ENCODE data around the gene TBC1D2.

Gene TBC1D2

GRCh38 chr9:98211260-98211659 is 44.2 kb downstream of the TBC1D2 start:
- Histone ChIP-seq H4K8ac (ENCODE audit: low read depth, low read length) (no peak overlapping the region), H3K9ac (ENCODE audit: low read length) (no peak overlapping the region), H3K4me3 (ENCODE audit: low read length) (no peak overlapping the region), H3K79me1 (ENCODE audit: low read length) (no peaks in the 10 kb centered on the region), H3K27me3 (ENCODE audit: insufficient read depth, low read length, poor library complexity) (no peaks in the 10 kb centered on the region), H2AK5ac (ENCODE audit: low read length) (no peak overlapping the region), H2BK5ac (ENCODE audit: low read length) (no peak overlapping the region), H3K4me2 (ENCODE audit: low read length) (no peak overlapping the region), H3K4me1 (ENCODE audit: control insufficient read depth, low read depth, low read length) (no peaks in the 10 kb centered on the region), H3K36me3 (ENCODE audit: control insufficient read depth, insufficient read depth, low read length) (peaks cover 11% of the 10 kb centered on the region), H3K79me2 (ENCODE audit: control insufficient read depth, insufficient read depth, low read length) (no peaks in the 10 kb centered on the region), H2BK15ac (replicated peaks; ENCODE audit: low read depth) (no peak overlapping the region), H3K18ac (ENCODE audit: low read length) (no peak overlapping the region), H3K27ac (ENCODE audit: low read depth, low read length) (no peak overlapping the region), H3K4ac (ENCODE audit: low read depth, low read length) (no peak overlapping the region), H2BK120ac (ENCODE audit: low read depth, low read length) (no peak overlapping the region), H3K23ac (ENCODE audit: low read length) (no peak overlapping the region), H4K5ac (ENCODE audit: low read length) (no peak overlapping the region), H3K56ac (ENCODE audit: low read length) (no peak overlapping the region)
- no CpG with 5 or more reads among the region's 3 CpGs for WGBS (ENCODE audit: extremely low coverage, insufficient coverage, low lambda C conversion rate)
- DNase-seq: no peak

- peaks cover 11% of the 10 kb centered on the region for H3K36me3 ChIP-seq (ENCODE audit: control insufficient read depth, insufficient read depth, low read length)
- no peak overlapping the region for H4K5ac ChIP-seq (ENCODE audit: low read length)
- WGBS (ENCODE audit: extremely low coverage, insufficient coverage, low lambda C conversion rate): no CpG with 5 or more reads among the region's 9 CpGs
- no peak overlapping the region for H3K27ac ChIP-seq (ENCODE audit: low read depth, low read length)
- no peak overlapping the region for H3K18ac ChIP-seq (ENCODE audit: low read length)
- H3K4me2 ChIP-seq (ENCODE audit: low read length): no peak overlapping the region
- no peaks in the 10 kb centered on the region for H3K4me1 ChIP-seq (ENCODE audit: control insufficient read depth, low read depth, low read length)
- no peak overlapping the region for H2AK5ac ChIP-seq (ENCODE audit: low read length)
- no peak overlapping the region for H3K56ac ChIP-seq (ENCODE audit: low read length)
- no peak overlapping the region for H4K8ac ChIP-seq (ENCODE audit: low read depth, low read length)
- no peak overlapping the region for H2BK5ac ChIP-seq (ENCODE audit: low read length)
- no peak overlapping the region for H2BK15ac ChIP-seq (replicated peaks; ENCODE audit: low read depth)
- H2BK120ac ChIP-seq (ENCODE audit: low read depth, low read length): no peak overlapping the region
- H3K4me3 ChIP-seq (ENCODE audit: low read length): no peak overlapping the region
- no peak for DNase-seq
- H3K79me2 ChIP-seq (ENCODE audit: control insufficient read depth, insufficient read depth, low read length): no peaks in the 10 kb centered on the region
- no peak overlapping the region for H3K4ac ChIP-seq (ENCODE audit: low read depth, low read length)
- no peak overlapping the region for H3K23ac ChIP-seq (ENCODE audit: low read length)
- H3K79me1 ChIP-seq (ENCODE audit: low read length): no peaks in the 10 kb centered on the region
- H3K9ac ChIP-seq (ENCODE audit: low read length): no peak overlapping the region
- H3K27me3 ChIP-seq (ENCODE audit: insufficient read depth, low read length, poor library complexity): no peaks in the 10 kb centered on the region
Measured at GRCh38 chr9:98210435-98210834, 45.0 kb downstream of the TBC1D2 start.

DNA sequence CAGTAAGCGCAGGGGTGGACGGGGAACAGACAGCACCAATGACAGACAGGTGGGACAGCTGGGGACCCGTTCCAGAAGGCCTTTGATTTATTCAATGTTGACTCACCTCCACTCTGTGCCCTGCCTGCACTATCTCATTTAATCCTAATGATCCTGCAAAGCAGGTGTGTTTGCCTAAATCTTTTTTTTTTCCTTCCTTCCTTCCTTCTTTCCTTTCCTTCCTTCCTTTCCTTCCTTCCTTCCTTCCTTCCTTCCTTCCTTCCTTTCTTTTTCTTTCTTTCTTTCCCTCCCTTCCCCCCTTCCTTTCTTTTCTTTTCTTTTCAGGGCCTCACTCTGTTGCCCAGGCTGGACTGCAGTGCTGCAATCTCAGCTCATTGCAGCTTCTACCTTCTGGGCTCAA is 45.9 kb downstream of the TBC1D2 start:
- Histone ChIP-seq H3K27ac (ENCODE audit: low read depth, low read length) (no peak overlapping the region), H3K4me3 (ENCODE audit: low read length) (no peak overlapping the region), H3K36me3 (ENCODE audit: control insufficient read depth, insufficient read depth, low read length) (peaks cover 11% of the 10 kb centered on the region), H2BK120ac (ENCODE audit: low read depth, low read length) (no peak overlapping the region), H4K5ac (ENCODE audit: low read length) (no peak overlapping the region), H4K8ac (ENCODE audit: low read depth, low read length) (no peak overlapping the region), H3K18ac (ENCODE audit: low read length) (no peak overlapping the region), H3K27me3 (ENCODE audit: insufficient read depth, low read length, poor library complexity) (no peaks in the 10 kb centered on the region), H2BK5ac (ENCODE audit: low read length) (no peak overlapping the region), H3K56ac (ENCODE audit: low read length) (no peak overlapping the region), H3K4me1 (ENCODE audit: control insufficient read depth, low read depth, low read length) (no peaks in the 10 kb centered on the region), H2AK5ac (ENCODE audit: low read length) (no peak overlapping the region), H3K9ac (ENCODE audit: low read length) (no peak overlapping the region), H3K79me2 (ENCODE audit: control insufficient read depth, insufficient read depth, low read length) (no peaks in the 10 kb centered on the region), H3K4ac (ENCODE audit: low read depth, low read length) (no peak overlapping the region), H3K4me2 (ENCODE audit: low read length) (no peak overlapping the region), H2BK15ac (replicated peaks; ENCODE audit: low read depth) (no peak overlapping the region), H3K79me1 (ENCODE audit: low read length) (no peaks in the 10 kb centered on the region), H3K23ac (ENCODE audit: low read length) (no peak overlapping the region)
- no peak for DNase-seq
- no CpG with 5 or more reads among the region's 3 CpGs for WGBS (ENCODE audit: extremely low coverage, insufficient coverage, low lambda C conversion rate)

DNA sequence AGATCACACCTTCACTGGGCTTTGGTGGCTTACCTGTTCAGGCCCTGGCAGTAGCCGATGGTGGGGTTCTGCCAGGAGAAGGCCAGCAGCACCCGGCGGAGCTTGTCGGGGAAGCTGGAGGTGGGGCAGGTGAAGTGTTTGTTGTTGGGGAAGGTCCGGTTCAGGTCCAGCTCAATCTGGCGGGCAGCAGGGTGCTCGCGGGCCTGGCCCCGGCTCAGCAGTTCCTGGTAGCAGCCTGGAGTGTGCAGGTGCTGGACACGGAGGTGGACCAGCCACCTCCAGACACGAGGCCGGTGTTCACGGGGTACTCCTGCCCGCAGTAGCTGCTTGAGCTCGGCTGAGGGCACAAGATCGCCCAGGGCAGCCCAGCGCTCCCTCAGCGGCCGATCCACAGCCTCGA is 46.8 kb downstream of the TBC1D2 start:
- Histone ChIP-seq H3K27me3 (ENCODE audit: insufficient read depth, low read length, poor library complexity) (no peaks in the 10 kb centered on the region), H2BK15ac (replicated peaks; ENCODE audit: low read depth) (no peak overlapping the region), H3K23ac (ENCODE audit: low read length) (no peak overlapping the region), H3K56ac (ENCODE audit: low read length) (no peak overlapping the region), H3K18ac (ENCODE audit: low read length) (no peak overlapping the region), H3K36me3 (ENCODE audit: control insufficient read depth, insufficient read depth, low read length) (peaks cover 8% of the 10 kb centered on the region), H3K9ac (ENCODE audit: low read length) (no peak overlapping the region), H2BK5ac (ENCODE audit: low read length) (no peak overlapping the region), H2AK5ac (ENCODE audit: low read length) (no peak overlapping the region), H4K5ac (ENCODE audit: low read length) (no peak overlapping the region), H3K79me2 (ENCODE audit: control insufficient read depth, insufficient read depth, low read length) (no peaks in the 10 kb centered on the region), H3K4me3 (ENCODE audit: low read length) (no peak overlapping the region), H3K4ac (ENCODE audit: low read depth, low read length) (no peak overlapping the region), H2BK120ac (ENCODE audit: low read depth, low read length) (no peak overlapping the region), H3K27ac (ENCODE audit: low read depth, low read length) (no peak overlapping the region), H4K8ac (ENCODE audit: low read depth, low read length) (no peak overlapping the region), H3K4me1 (ENCODE audit: control insufficient read depth, low read depth, low read length) (no peaks in the 10 kb centered on the region), H3K4me2 (ENCODE audit: low read length) (no peak overlapping the region), H3K79me1 (ENCODE audit: low read length) (no peaks in the 10 kb centered on the region)
- WGBS (ENCODE audit: extremely low coverage, insufficient coverage, low lambda C conversion rate): no CpG with 5 or more reads among the region's 20 CpGs
- no peak for DNase-seq

- no peak overlapping the region for H4K5ac ChIP-seq (ENCODE audit: low read length)
- H3K4ac ChIP-seq (ENCODE audit: low read depth, low read length): no peak overlapping the region
- no peak overlapping the region for H2BK5ac ChIP-seq (ENCODE audit: low read length)
- H3K9ac ChIP-seq (ENCODE audit: low read length): no peak overlapping the region
- no peak overlapping the region for H3K27ac ChIP-seq (ENCODE audit: low read depth, low read length)
- no peak overlapping the region for H3K4me3 ChIP-seq (ENCODE audit: low read length)
- no peak overlapping the region for H3K4me2 ChIP-seq (ENCODE audit: low read length)
- no peak overlapping the region for H2AK5ac ChIP-seq (ENCODE audit: low read length)
- H3K56ac ChIP-seq (ENCODE audit: low read length): no peak overlapping the region
- DNase-seq: peak; percentile 16
- H3K4me1 ChIP-seq (ENCODE audit: control insufficient read depth, low read depth, low read length): no peaks in the 10 kb centered on the region
- H3K79me2 ChIP-seq (ENCODE audit: control insufficient read depth, insufficient read depth, low read length): no peaks in the 10 kb centered on the region
- no CpG with 5 or more reads among the region's 4 CpGs for WGBS (ENCODE audit: extremely low coverage, insufficient coverage, low lambda C conversion rate)
- no peaks in the 10 kb centered on the region for H3K27me3 ChIP-seq (ENCODE audit: insufficient read depth, low read length, poor library complexity)
- H3K36me3 ChIP-seq (ENCODE audit: control insufficient read depth, insufficient read depth, low read length): peaks cover 7% of the 10 kb centered on the region
- H2BK120ac ChIP-seq (ENCODE audit: low read depth, low read length): no peak overlapping the region
- H3K79me1 ChIP-seq (ENCODE audit: low read length): no peaks in the 10 kb centered on the region
- H3K18ac ChIP-seq (ENCODE audit: low read length): no peak overlapping the region
- H3K23ac ChIP-seq (ENCODE audit: low read length): no peak overlapping the region
- no peak overlapping the region for H2BK15ac ChIP-seq (replicated peaks; ENCODE audit: low read depth)
- no peak overlapping the region for H4K8ac ChIP-seq (ENCODE audit: low read depth, low read length)
Measured at GRCh38 chr9:98207606-98208005, 47.8 kb downstream of the TBC1D2 start.

DNA sequence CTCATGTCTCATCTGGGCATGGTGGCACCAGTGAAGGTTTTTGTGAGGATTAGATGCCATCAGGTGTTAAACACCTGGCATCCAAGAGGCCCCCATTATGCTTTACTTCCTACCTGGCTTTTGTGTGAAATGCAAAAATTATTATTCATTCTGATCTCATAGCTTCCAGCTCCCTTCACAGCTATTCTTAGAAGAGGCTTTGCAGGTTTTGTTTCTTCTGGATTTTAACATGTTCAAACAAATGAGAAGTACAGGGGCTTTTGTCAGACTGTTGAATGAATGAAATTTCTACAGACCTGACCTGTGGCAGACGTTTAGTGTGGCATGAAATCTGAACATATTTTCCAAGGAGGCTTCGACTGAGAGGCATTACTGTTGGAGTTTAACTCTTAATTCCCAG is 48.7 kb downstream of the TBC1D2 start:
- H2BK120ac ChIP-seq (ENCODE audit: low read depth, low read length): no peak overlapping the region
- no peaks in the 10 kb centered on the region for H3K27me3 ChIP-seq (ENCODE audit: insufficient read depth, low read length, poor library complexity)
- no peak overlapping the region for H4K8ac ChIP-seq (ENCODE audit: low read depth, low read length)
- no peak overlapping the region for H3K56ac ChIP-seq (ENCODE audit: low read length)
- no peak overlapping the region for H3K4ac ChIP-seq (ENCODE audit: low read depth, low read length)
- H2AK5ac ChIP-seq (ENCODE audit: low read length): no peak overlapping the region
- H3K23ac ChIP-seq (ENCODE audit: low read length): no peak overlapping the region
- no peak overlapping the region for H3K27ac ChIP-seq (ENCODE audit: low read depth, low read length)
- H2BK15ac ChIP-seq (replicated peaks; ENCODE audit: low read depth): no peak overlapping the region
- no peak overlapping the region for H3K4me3 ChIP-seq (ENCODE audit: low read length)
- H3K18ac ChIP-seq (ENCODE audit: low read length): no peak overlapping the region
- no peaks in the 10 kb centered on the region for H3K79me1 ChIP-seq (ENCODE audit: low read length)
- no peak overlapping the region for H3K9ac ChIP-seq (ENCODE audit: low read length)
- no peak overlapping the region for H3K4me2 ChIP-seq (ENCODE audit: low read length)
- no peak overlapping the region for H4K5ac ChIP-seq (ENCODE audit: low read length)
- H3K79me2 ChIP-seq (ENCODE audit: control insufficient read depth, insufficient read depth, low read length): no peaks in the 10 kb centered on the region
- no CpG with 5 or more reads among the region's 2 CpGs for WGBS (ENCODE audit: extremely low coverage, insufficient coverage, low lambda C conversion rate)
- H2BK5ac ChIP-seq (ENCODE audit: low read length): no peak overlapping the region
- H3K4me1 ChIP-seq (ENCODE audit: control insufficient read depth, low read depth, low read length): no peaks in the 10 kb centered on the region
- no peak for DNase-seq
- H3K36me3 ChIP-seq (ENCODE audit: control insufficient read depth, insufficient read depth, low read length): peaks cover 7% of the 10 kb centered on the region

Measured in mesendoderm (in vitro differentiated cells).